GM12878 (cell line): Measurements from ENCODE around the gene ITSN1. TPM values are rescaled to one million over a fixed set of nuclear protein-coding genes. Genes with fewer than 3 reads are reported as not detected.

Experiments
- ATAC-seq: fragments of 200-7000 bp; cut with Tn5 transposase; 3 replicates; pipeline ENCODE4 v1.9.1; 2020; ENCODE audit warnings: mild to moderate bottlenecking, moderate library complexity
- BruUV-seq: library from RNA; stranded (reverse); fragments of 400-500 nt; replicated peaks from 2 replicates; lab custom pipeline; 2021; lab: Mats Ljungman, UMichigan
- CTCF ChIA-PET: fragments of 300-600 bp; sonication (Branson Sonifier 250); formaldehyde crosslinking; extraction: SDS; loops from one replicate; lab custom pipeline; 2021; ENCODE audit warnings: inconsistent platforms; lab: Yijun Ruan, JAX
- POLR2A ChIA-PET: fragments of 350-600 bp; formaldehyde crosslinking; extraction: SDS; loops from one replicate; lab custom pipeline; 2021; ENCODE audit warnings: inconsistent platforms; lab: Charles Lee
- RAD21 ChIA-PET: fragments of 300-600 bp; sonication (Branson Sonifier 250); formaldehyde crosslinking; loops from one replicate; lab custom pipeline; 2023; ENCODE audit warnings: antibody characterized with exemption; ENCODE audit not compliant: unreplicated experiment; lab: Charles Lee
- SMC1A ChIA-PET: fragments of 300-600 bp; sonication (Branson Sonifier 250); formaldehyde crosslinking; loops from one replicate; lab custom pipeline; 2023; ENCODE audit not compliant: unreplicated experiment, uncharacterized antibody; lab: Charles Lee
- DNase-seq: peaks from one replicate; pipeline ENCODE4 v3.0.0-alpha.2; 2011; ENCODE audit warnings: low read depth, low spot score
- FAIRE-seq: peaks from 3 replicates; lab custom pipeline; 2011; peaks lifted over from hg19 to GRCh38; lab: Jason Lieb, UNC
- H2AFZ ChIP-seq: 2 replicates; pipeline ENCODE4 v1.6.0; 2011; ENCODE audit warnings: low read depth, low read length, control low read depth; ENCODE audit not compliant: control insufficient read depth
- H3K27ac ChIP-seq: 2 replicates; pipeline ENCODE4 v1.5.1; 2011; ENCODE audit warnings: control low read depth; ENCODE audit not compliant: control insufficient read depth, insufficient read depth
- H3K27me3 ChIP-seq, 2 experiments: replicated peaks in 1 of 2; 2 replicates each; pipeline versions ENCODE4 v1.6.0 to v1.6.1; 2011; ENCODE audit warnings: low read length in 1 of 2; ENCODE audit not compliant: control insufficient read depth in 2 of 2, insufficient read depth in 2 of 2
- H3K36me3 ChIP-seq, 2 experiments: 2 replicates each; pipeline ENCODE4 v1.5.1; 2011; ENCODE audit warnings: low read length in 1 of 2; ENCODE audit not compliant: control insufficient read depth in 2 of 2, insufficient read depth in 2 of 2
- H3K4me1 ChIP-seq: 2 replicates; pipeline ENCODE4 v1.6.1; 2011; ENCODE audit warnings: mild to moderate bottlenecking, low read length, moderate library complexity, mixed read lengths; ENCODE audit not compliant: control insufficient read depth, insufficient read depth
- H3K4me2 ChIP-seq: 2 replicates; pipeline ENCODE4 v1.6.0; 2011; ENCODE audit warnings: control low read depth; ENCODE audit not compliant: control insufficient read depth, insufficient read depth
- H3K4me3 ChIP-seq: fragments of 200-600 bp; sonication (generic); 2 replicates; pipeline ENCODE4 v1.5.1; 2016
- H3K79me2 ChIP-seq: 2 replicates; pipeline ENCODE4 v1.6.0; 2011; ENCODE audit warnings: low read length; ENCODE audit not compliant: control insufficient read depth, insufficient read depth
- H3K9ac ChIP-seq: 2 replicates; pipeline ENCODE4 v1.8.0; 2011; ENCODE audit warnings: low read length, control low read depth, mixed read lengths; ENCODE audit not compliant: control insufficient read depth, insufficient read depth
- H3K9me3 ChIP-seq: replicated peaks from 3 replicates; pipeline ENCODE4 v1.5.1; 2011; ENCODE audit warnings: mild to moderate bottlenecking, low read length; ENCODE audit not compliant: control insufficient read depth, insufficient read depth
- H4K20me1 ChIP-seq: 2 replicates; pipeline ENCODE4 v1.6.0; 2011; ENCODE audit not compliant: control insufficient read depth, insufficient read depth
- BCL3 ChIP-seq: IDR thresholded peaks from 2 replicates; pipeline ENCODE4 v1.6.1; 2011; ENCODE audit warnings: borderline replicate concordance, low read depth, mild to moderate bottlenecking, moderate library complexity, low read length; ENCODE audit not compliant: insufficient read depth, poor library complexity, severe bottlenecking
- FOXK2 ChIP-seq: fragments of 450-650 bp; IDR thresholded peaks from 2 replicates; pipeline ENCODE4 v1.6.1; 2017; ENCODE audit warnings: mild to moderate bottlenecking, moderate library complexity
- JUNB ChIP-seq: IDR thresholded peaks from 2 replicates; pipeline ENCODE4 v1.6.1; 2016; ENCODE audit warnings: antibody characterized with exemption, mild to moderate bottlenecking
- MEF2A ChIP-seq: IDR thresholded peaks from 2 replicates; pipeline ENCODE4 v1.6.1; 2011; ENCODE audit warnings: low read depth, mild to moderate bottlenecking, low read length, moderate library complexity; ENCODE audit not compliant: insufficient read depth
- NFXL1 ChIP-seq: fragments of 450-650 bp; IDR thresholded peaks from 2 replicates; pipeline ENCODE4 v1.6.1; 2017; ENCODE audit warnings: antibody characterized with exemption, mild to moderate bottlenecking, borderline replicate concordance
- RAD51 ChIP-seq: fragments of 450-650 bp; IDR thresholded peaks from 2 replicates; pipeline ENCODE4 v1.6.1; 2016; ENCODE audit warnings: moderate library complexity, mild to moderate bottlenecking, inconsistent platforms
- SMAD5 ChIP-seq: IDR thresholded peaks from 2 replicates; pipeline ENCODE4 v1.6.1; 2016; ENCODE audit warnings: antibody characterized with exemption, low read depth
- SPI1 ChIP-seq: IDR thresholded peaks from 2 replicates; pipeline ENCODE4 v1.6.1; 2011; ENCODE audit warnings: low read depth, mild to moderate bottlenecking, low read length, moderate library complexity, borderline replicate concordance; ENCODE audit not compliant: insufficient read depth
- STAT3 ChIP-seq: IDR thresholded peaks from 2 replicates; pipeline ENCODE4 v1.6.1; 2011; ENCODE audit warnings: low read depth, low read length, improper control_type of control experiment
- ZBTB40 ChIP-seq: fragments of 450-650 bp; IDR thresholded peaks from 2 replicates; pipeline ENCODE4 v1.6.1; 2016; ENCODE audit warnings: mild to moderate bottlenecking, moderate library complexity, borderline replicate concordance
- WGBS: methylation state at CpG from one replicate; pipeline ENCODE4 v1.1.6; 2016; ENCODE audit warnings: low lambda C conversion rate; ENCODE audit not compliant: insufficient replicate concordance, insufficient coverage; ENCODE audit errors: missing lambda C conversion rate; 5-methylcytosine and 5-hydroxymethylcytosine counted together
- in situ Hi-C: fragments of 300-500 bp; cut with MboI; formaldehyde crosslinking; loops from 9 replicates; pipeline ENCODE4 v1.14.3; 2018; ENCODE audit warnings: mixed read lengths
- intact Hi-C: fragments of 100-400 bp; cut with micrococcal nuclease; formaldehyde crosslinking; loops from one replicate; pipeline ENCODE4 v1.14.2; 2022; ENCODE audit not compliant: unreplicated experiment
- polyA plus RNA-seq, 11 experiments: library from polyadenylated mRNA; depleted of rRNA in 4 of 11; unstranded in 6 of 11; stranded (reverse) in 5 of 11; fragments of >200 nt; fragmentation: Nextera tagmentation in 4 of 11; fragmentation: Illumina TruSeq in 1 of 11; extraction: Ambion mirVana in 4 of 11; extraction: Trizol in 1 of 11; gene quantifications; 1 replicate in 1 of 11; 2 replicates in 10 of 11; pipeline versions ENCODE4 v1.2.1 to v1.2.3, GENCODE V29; 2011 to 2016; ENCODE audit warnings: inconsistent platforms in 2 of 11, missing spikeins in 2 of 11, low read depth in 1 of 11
- total RNA-seq, 4 experiments: library from RNA; depleted of rRNA in 3 of 4; stranded (reverse); fragments of >200 nt in 3 of 4; fragmentation: Illumina TruSeq in 1 of 4; extraction: Trizol in 1 of 4; gene quantifications; 2 replicates each; pipeline versions ENCODE4 v1.2.1 to v1.2.3, GENCODE V29; 2013 to 2021

The ITSN1 gene
- total and polyA plus RNA-seq, 10 of the 15 experiments (the other 5 are each of a cell fraction or from before 2014, with no cell fraction given) = 0.89 to 10.6 (median 4.8) TPM

- TF ChIP-seq ZBTB40 = no peak
- TF ChIP-seq, all 136 proteins: peak for 0
Measured at GRCh38 chr21:33801424-33802405, 159.4 kb downstream of the ITSN1 start (continued).

- CTCF ChIA-PET = no interaction called here
- no TSS peak for BruUV-seq
- FAIRE-seq = no peak
Measured at GRCh38 chr21:33802481-33802880, 160.2 kb downstream of the ITSN1 start.

More at GRCh38 chr21:33802481-33802880, 160.2 kb downstream of the ITSN1 start:
- no peak overlapping the region for H3K27ac ChIP-seq
- no peak for ATAC-seq
- RAD21 ChIA-PET = no interaction called here
- no peak overlapping the region for H3K4me2 ChIP-seq
- 67% methylated on average over 4 of the region's 4 CpGs for WGBS
- H3K27me3 ChIP-seq = no peaks in the 10 kb centered on the region
- no peaks in the 10 kb centered on the region for H4K20me1 ChIP-seq
- no peaks in the 10 kb centered on the region for H3K36me3 ChIP-seq
- H3K9me3 ChIP-seq = no peaks in the 10 kb centered on the region
- TF ChIP-seq SMAD5 (no peak), MEF2A (no peak), BCL3 (no peak), SPI1 (no peak), JUNB (no peak), STAT3 (no peak), FOXK2 (no peak), RAD51 (no peak), NFXL1 (no peak)
- TF ChIP-seq, all 136 proteins: peak for 0
- intact Hi-C loops = no loop called here
- no peak for DNase-seq
- no peaks in the 10 kb centered on the region for H3K79me2 ChIP-seq
- H3K4me1 ChIP-seq = no peaks in the 10 kb centered on the region
- in situ Hi-C loops = no loop called here
- H2AFZ ChIP-seq = no peak overlapping the region
- ChIA-PET POLR2A (no interaction called here), SMC1A (no interaction called here)
- H3K9ac ChIP-seq = no peak overlapping the region
- H3K4me3 ChIP-seq = no peak overlapping the region
